HEK293 (cell line): Measurements from ENCODE around the gene RIT1.

Source experiments
- EGR2 ChIP-seq: fragments of 450-650 bp; formaldehyde crosslinking; IDR thresholded peaks from 2 replicates; pipeline ENCODE4 v1.5.1; 2016; ENCODE audit warnings: low read depth, missing biosample characterization, missing genetic modification characterization
- ELK4 ChIP-seq: IDR thresholded peaks from 2 replicates; pipeline ENCODE4 v1.6.1; 2011; ENCODE audit warnings: mild to moderate bottlenecking, low read depth, low read length, borderline replicate concordance
- ZBTB44 ChIP-seq: fragments of 450-650 bp; IDR thresholded peaks from 2 replicates; pipeline ENCODE4 v1.5.1; 2018; ENCODE audit warnings: missing biosample characterization, mild to moderate bottlenecking, missing genetic modification characterization
- ZBTB6 ChIP-seq: fragments of 450-650 bp; formaldehyde crosslinking; IDR thresholded peaks from 2 replicates; pipeline ENCODE4 v1.5.1; 2017; ENCODE audit warnings: missing biosample characterization, missing genetic modification characterization
- ZBTB8A ChIP-seq: fragments of 450-650 bp; formaldehyde crosslinking; IDR thresholded peaks from 2 replicates; pipeline ENCODE4 v1.5.1; 2016; ENCODE audit warnings: missing biosample characterization, missing genetic modification characterization
- ZNF184 ChIP-seq: fragments of 450-650 bp; IDR thresholded peaks from 2 replicates; pipeline ENCODE4 v1.5.1; 2018; ENCODE audit warnings: missing biosample characterization, mild to moderate bottlenecking, missing genetic modification characterization
- ZNF280C ChIP-seq: fragments of 450-650 bp; formaldehyde crosslinking; IDR thresholded peaks from 2 replicates; pipeline ENCODE4 v1.5.1; 2016; ENCODE audit warnings: missing biosample characterization, missing genetic modification characterization
- ZNF341 ChIP-seq: fragments of 450-650 bp; formaldehyde crosslinking; IDR thresholded peaks from 2 replicates; pipeline ENCODE4; 2016; ENCODE audit warnings: low read depth, missing biosample characterization, missing genetic modification characterization
- ZNF433 ChIP-seq: fragments of 450-650 bp; formaldehyde crosslinking; IDR thresholded peaks from 2 replicates; pipeline ENCODE4 v1.5.1; 2016; ENCODE audit warnings: missing biosample characterization, missing genetic modification characterization, low read depth
- ZNF521 ChIP-seq: fragments of 450-650 bp; formaldehyde crosslinking; IDR thresholded peaks from 2 replicates; pipeline ENCODE4 v1.5.1; 2017; ENCODE audit warnings: missing biosample characterization, mild to moderate bottlenecking, missing genetic modification characterization
- ZNF544 ChIP-seq: fragments of 450-650 bp; formaldehyde crosslinking; IDR thresholded peaks from 2 replicates; pipeline ENCODE4 v1.5.0; 2017; ENCODE audit warnings: missing biosample characterization, missing genetic modification characterization
- ZNF585B ChIP-seq: fragments of 450-650 bp; formaldehyde crosslinking; IDR thresholded peaks from 2 replicates; pipeline ENCODE4 v1.5.1; 2016; ENCODE audit warnings: missing biosample characterization, missing genetic modification characterization
- TF ChIP-seq, protein P1 (sequence below): fragments of 450-650 bp; formaldehyde crosslinking; IDR thresholded peaks from 2 replicates; pipeline ENCODE4 v1.5.1; 2016; ENCODE audit warnings: missing biosample characterization, missing genetic modification characterization
- TF ChIP-seq, protein P2 (sequence below): fragments of 450-650 bp; formaldehyde crosslinking; IDR thresholded peaks from 2 replicates; pipeline ENCODE4 v1.5.1; 2016; ENCODE audit warnings: missing biosample characterization, missing genetic modification characterization
- TF ChIP-seq, protein P3 (sequence below): fragments of 450-650 bp; formaldehyde crosslinking; IDR thresholded peaks from 2 replicates; pipeline ENCODE4 v1.5.1; 2016; ENCODE audit warnings: missing biosample characterization, missing genetic modification characterization, borderline replicate concordance
- TF ChIP-seq, protein P4 (sequence below): fragments of 450-650 bp; formaldehyde crosslinking; conservative IDR thresholded peaks from 2 replicates; pipeline ENCODE4 v1.5.1; 2016; ENCODE audit warnings: low read depth, missing biosample characterization, missing genetic modification characterization

The RIT1 gene

DNA sequence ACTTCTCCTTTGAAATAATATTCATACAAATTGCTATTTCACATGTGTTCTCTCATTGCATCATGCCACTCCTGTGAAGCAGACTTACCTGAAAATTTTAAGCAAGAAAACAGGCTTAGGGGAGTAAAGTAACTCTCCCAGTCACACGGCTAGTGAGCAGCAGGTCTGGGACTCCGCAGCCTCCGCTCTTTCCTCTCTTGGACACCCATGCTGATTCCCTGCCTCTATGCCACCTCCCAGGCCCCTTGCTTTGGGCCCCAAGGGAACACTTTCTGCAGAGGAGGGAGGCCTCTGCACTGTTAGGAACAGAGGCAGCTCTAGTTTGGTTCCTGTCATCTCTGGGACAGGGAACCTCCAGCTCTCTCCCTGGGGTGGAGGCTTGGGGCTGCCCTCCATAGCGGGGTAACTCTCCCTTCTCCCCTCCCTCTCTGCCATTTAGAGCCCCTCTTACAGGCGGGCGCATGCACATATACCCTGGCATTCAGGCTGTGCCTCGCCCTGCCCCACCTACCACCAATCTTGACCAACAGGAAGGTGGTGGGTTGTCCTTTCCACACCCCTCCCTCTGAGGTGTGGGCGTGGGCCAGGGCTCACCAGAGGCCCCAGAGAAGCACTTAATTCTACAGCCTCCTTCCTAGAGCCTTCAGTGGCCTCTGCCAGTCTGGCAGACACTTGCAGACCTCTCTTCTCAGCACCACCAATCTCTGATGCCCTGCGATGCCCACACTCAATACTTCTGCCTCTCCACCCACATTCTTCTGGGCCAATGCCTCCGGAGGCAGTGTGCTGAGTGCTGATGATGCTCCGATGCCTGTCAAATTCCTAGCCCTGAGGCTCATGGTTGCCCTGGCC lies 30.1 kb upstream of the RIT1 start, which contains the start of gene RXFP4 (continued):
- TF ChIP-seq ELK4 (no peak), ZNF521 (tag by site-specific recombination) (no peak), ZNF280C (tag by site-specific recombination) (no peak), ZNF433 (no peak), ZNF184 (tag by site-specific recombination) (no peak), ZNF544 (no peak), ZNF341 (tag by site-specific recombination) (peak; percentile 84), ZBTB6 (tag by site-specific recombination) (no peak), ZBTB44 (tag by site-specific recombination) (no peak), ZNF585B (no peak), EGR2 (tag by site-specific recombination) (peak; percentile 73), ZBTB8A (0 out of 2 replicates have a peak, but pooled peaks have one; percentile 0)
- TF ChIP-seq, protein P1, sequence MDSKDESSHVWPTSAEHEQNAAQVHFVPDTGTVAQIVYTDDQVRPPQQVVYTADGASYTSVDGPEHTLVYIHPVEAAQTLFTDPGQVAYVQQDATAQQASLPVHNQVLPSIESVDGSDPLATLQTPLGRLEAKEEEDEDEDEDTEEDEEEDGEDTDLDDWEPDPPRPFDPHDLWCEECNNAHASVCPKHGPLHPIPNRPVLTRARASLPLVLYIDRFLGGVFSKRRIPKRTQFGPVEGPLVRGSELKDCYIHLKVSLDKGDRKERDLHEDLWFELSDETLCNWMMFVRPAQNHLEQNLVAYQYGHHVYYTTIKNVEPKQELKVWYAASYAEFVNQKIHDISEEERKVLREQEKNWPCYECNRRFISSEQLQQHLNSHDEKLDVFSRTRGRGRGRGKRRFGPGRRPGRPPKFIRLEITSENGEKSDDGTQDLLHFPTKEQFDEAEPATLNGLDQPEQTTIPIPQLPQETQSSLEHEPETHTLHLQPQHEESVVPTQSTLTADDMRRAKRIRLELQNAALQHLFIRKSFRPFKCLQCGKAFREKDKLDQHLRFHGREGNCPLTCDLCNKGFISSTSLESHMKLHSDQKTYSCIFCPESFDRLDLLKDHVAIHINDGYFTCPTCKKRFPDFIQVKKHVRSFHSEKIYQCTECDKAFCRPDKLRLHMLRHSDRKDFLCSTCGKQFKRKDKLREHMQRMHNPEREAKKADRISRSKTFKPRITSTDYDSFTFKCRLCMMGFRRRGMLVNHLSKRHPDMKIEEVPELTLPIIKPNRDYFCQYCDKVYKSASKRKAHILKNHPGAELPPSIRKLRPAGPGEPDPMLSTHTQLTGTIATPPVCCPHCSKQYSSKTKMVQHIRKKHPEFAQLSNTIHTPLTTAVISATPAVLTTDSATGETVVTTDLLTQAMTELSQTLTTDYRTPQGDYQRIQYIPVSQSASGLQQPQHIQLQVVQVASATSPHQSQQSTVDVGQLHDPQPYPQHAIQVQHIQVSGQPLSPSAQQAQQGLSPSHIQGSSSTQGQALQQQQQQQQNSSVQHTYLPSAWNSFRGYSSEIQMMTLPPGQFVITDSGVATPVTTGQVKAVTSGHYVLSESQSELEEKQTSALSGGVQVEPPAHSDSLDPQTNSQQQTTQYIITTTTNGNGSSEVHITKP (tag by site-specific recombination) = peak; percentile 74
- TF ChIP-seq, protein P2, sequence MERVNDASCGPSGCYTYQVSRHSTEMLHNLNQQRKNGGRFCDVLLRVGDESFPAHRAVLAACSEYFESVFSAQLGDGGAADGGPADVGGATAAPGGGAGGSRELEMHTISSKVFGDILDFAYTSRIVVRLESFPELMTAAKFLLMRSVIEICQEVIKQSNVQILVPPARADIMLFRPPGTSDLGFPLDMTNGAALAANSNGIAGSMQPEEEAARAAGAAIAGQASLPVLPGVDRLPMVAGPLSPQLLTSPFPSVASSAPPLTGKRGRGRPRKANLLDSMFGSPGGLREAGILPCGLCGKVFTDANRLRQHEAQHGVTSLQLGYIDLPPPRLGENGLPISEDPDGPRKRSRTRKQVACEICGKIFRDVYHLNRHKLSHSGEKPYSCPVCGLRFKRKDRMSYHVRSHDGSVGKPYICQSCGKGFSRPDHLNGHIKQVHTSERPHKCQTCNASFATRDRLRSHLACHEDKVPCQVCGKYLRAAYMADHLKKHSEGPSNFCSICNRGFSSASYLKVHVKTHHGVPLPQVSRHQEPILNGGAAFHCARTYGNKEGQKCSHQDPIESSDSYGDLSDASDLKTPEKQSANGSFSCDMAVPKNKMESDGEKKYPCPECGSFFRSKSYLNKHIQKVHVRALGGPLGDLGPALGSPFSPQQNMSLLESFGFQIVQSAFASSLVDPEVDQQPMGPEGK (tag by site-specific recombination) = peak; percentile 61
- TF ChIP-seq, protein P3, sequence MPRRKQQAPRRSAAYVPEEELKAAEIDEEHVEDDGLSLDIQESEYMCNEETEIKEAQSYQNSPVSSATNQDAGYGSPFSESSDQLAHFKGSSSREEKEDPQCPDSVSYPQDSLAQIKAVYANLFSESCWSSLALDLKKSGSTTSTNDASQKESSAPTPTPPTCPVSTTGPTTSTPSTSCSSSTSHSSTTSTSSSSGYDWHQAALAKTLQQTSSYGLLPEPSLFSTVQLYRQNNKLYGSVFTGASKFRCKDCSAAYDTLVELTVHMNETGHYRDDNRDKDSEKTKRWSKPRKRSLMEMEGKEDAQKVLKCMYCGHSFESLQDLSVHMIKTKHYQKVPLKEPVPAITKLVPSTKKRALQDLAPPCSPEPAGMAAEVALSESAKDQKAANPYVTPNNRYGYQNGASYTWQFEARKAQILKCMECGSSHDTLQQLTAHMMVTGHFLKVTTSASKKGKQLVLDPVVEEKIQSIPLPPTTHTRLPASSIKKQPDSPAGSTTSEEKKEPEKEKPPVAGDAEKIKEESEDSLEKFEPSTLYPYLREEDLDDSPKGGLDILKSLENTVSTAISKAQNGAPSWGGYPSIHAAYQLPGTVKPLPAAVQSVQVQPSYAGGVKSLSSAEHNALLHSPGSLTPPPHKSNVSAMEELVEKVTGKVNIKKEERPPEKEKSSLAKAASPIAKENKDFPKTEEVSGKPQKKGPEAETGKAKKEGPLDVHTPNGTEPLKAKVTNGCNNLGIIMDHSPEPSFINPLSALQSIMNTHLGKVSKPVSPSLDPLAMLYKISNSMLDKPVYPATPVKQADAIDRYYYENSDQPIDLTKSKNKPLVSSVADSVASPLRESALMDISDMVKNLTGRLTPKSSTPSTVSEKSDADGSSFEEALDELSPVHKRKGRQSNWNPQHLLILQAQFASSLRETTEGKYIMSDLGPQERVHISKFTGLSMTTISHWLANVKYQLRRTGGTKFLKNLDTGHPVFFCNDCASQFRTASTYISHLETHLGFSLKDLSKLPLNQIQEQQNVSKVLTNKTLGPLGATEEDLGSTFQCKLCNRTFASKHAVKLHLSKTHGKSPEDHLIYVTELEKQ (tag by site-specific recombination) = no peak
- TF ChIP-seq, protein P4, sequence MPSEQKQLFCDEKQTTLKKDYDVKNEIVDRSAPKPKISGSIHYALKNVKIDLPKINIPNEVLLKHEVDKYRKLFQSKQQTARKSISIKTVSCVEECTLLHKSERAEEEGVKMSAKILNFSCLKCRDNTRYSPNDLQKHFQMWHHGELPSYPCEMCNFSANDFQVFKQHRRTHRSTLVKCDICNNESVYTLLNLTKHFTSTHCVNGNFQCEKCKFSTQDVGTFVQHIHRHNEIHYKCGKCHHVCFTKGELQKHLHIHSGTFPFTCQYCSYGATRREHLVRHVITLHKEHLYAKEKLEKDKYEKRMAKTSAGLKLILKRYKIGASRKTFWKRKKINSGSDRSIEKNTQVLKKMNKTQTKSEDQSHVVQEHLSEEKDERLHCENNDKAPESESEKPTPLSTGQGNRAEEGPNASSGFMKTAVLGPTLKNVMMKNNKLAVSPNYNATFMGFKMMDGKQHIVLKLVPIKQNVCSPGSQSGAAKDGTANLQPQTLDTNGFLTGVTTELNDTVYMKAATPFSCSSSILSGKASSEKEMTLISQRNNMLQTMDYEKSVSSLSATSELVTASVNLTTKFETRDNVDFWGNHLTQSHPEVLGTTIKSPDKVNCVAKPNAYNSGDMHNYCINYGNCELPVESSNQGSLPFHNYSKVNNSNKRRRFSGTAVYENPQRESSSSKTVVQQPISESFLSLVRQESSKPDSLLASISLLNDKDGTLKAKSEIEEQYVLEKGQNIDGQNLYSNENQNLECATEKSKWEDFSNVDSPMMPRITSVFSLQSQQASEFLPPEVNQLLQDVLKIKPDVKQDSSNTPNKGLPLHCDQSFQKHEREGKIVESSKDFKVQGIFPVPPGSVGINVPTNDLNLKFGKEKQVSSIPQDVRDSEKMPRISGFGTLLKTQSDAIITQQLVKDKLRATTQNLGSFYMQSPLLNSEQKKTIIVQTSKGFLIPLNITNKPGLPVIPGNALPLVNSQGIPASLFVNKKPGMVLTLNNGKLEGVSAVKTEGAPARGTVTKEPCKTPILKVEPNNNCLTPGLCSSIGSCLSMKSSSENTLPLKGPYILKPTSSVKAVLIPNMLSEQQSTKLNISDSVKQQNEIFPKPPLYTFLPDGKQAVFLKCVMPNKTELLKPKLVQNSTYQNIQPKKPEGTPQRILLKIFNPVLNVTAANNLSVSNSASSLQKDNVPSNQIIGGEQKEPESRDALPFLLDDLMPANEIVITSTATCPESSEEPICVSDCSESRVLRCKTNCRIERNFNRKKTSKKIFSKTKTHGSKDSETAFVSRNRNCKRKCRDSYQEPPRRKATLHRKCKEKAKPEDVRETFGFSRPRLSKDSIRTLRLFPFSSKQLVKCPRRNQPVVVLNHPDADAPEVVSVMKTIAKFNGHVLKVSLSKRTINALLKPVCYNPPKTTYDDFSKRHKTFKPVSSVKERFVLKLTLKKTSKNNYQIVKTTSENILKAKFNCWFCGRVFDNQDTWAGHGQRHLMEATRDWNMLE (tag by site-specific recombination) = no peak; the same call in none of the 2 replicates
